ENCODE results near the gene USP3. TPM values are rescaled to one million over a fixed set of nuclear protein-coding genes. Genes with fewer than 3 reads are reported as not detected.

Gene USP3
- total and polyA plus RNA-seq, 10 of the 15 experiments (the other 5 are each of a cell fraction or from before 2014, with no cell fraction given): 23.8 to 64.5 (median 50.3) TPM

DNA sequence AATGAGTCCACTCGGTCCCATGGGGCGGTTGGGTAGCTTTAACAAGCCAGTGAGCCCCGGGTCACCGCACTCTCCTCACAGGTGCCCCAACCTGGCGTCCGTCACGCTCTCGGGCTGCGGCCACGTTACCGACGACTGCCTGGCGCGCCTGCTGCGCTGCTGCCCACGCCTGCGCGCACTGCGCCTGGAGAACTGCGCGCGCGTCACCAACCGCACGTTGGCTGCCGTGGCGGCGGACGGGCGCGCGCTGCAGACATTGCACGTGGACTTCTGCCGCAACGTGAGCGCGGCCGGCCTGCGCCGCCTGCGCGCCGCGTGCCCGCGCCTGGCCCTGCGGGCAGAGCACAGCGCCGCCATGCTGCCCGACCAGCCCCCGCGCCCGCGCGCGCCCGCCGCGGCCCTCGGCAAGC is 96.2 kb downstream of the USP3 start (continued):
- TF ChIP-seq MYB (IDR thresholded peaks at IDR 0.05; ENCODE audit: borderline replicate concordance, low read depth, low read length) (no peak), YBX1 (IDR thresholded peaks at IDR 0.05) (no peak), TCF12 (IDR thresholded peaks at IDR 0.05; ENCODE audit: low read depth, low read length) (peak; percentile 18; the same call in 1 of the 2 replicates), PAX5 (IDR thresholded peaks at IDR 0.05; ENCODE audit: borderline replicate concordance, low read depth, low read length) (peak; percentile 93), STAT1 (conservative IDR thresholded peaks at IDR 0.05) (no peak), HCFC1 (IDR thresholded peaks at IDR 0.05; ENCODE audit: low read length) (no peak), IRF4 (IDR thresholded peaks at IDR 0.05; ENCODE audit: low read depth, low read length) (no peak), TAF1 (IDR thresholded peaks at IDR 0.05; ENCODE audit: borderline replicate concordance, low read depth, low read length) (peak; percentile 71; the same call in 1 of the 2 replicates), ZSCAN29 (IDR thresholded peaks at IDR 0.05) (no peak), CBX5 (IDR thresholded peaks at IDR 0.05; ENCODE audit: low read depth) (no peak), MYC (IDR thresholded peaks at IDR 0.05; ENCODE audit: insufficient read depth, insufficient read length, insufficient replicate concordance, low read length, severe bottlenecking) (peak; percentile 89), EED (IDR thresholded peaks at IDR 0.05; ENCODE audit: low read depth) (no peak; the same call in 1 of the 2 replicates), RB1 (IDR thresholded peaks at IDR 0.05; ENCODE audit: borderline replicate concordance) (no peak)
- TF ChIP-seq, protein P1, sequence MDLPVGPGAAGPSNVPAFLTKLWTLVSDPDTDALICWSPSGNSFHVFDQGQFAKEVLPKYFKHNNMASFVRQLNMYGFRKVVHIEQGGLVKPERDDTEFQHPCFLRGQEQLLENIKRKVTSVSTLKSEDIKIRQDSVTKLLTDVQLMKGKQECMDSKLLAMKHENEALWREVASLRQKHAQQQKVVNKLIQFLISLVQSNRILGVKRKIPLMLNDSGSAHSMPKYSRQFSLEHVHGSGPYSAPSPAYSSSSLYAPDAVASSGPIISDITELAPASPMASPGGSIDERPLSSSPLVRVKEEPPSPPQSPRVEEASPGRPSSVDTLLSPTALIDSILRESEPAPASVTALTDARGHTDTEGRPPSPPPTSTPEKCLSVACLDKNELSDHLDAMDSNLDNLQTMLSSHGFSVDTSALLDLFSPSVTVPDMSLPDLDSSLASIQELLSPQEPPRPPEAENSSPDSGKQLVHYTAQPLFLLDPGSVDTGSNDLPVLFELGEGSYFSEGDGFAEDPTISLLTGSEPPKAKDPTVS (IDR thresholded peaks at IDR 0.05; ENCODE audit: low read depth, low read length): no peak
- TF ChIP-seq, protein P2, sequence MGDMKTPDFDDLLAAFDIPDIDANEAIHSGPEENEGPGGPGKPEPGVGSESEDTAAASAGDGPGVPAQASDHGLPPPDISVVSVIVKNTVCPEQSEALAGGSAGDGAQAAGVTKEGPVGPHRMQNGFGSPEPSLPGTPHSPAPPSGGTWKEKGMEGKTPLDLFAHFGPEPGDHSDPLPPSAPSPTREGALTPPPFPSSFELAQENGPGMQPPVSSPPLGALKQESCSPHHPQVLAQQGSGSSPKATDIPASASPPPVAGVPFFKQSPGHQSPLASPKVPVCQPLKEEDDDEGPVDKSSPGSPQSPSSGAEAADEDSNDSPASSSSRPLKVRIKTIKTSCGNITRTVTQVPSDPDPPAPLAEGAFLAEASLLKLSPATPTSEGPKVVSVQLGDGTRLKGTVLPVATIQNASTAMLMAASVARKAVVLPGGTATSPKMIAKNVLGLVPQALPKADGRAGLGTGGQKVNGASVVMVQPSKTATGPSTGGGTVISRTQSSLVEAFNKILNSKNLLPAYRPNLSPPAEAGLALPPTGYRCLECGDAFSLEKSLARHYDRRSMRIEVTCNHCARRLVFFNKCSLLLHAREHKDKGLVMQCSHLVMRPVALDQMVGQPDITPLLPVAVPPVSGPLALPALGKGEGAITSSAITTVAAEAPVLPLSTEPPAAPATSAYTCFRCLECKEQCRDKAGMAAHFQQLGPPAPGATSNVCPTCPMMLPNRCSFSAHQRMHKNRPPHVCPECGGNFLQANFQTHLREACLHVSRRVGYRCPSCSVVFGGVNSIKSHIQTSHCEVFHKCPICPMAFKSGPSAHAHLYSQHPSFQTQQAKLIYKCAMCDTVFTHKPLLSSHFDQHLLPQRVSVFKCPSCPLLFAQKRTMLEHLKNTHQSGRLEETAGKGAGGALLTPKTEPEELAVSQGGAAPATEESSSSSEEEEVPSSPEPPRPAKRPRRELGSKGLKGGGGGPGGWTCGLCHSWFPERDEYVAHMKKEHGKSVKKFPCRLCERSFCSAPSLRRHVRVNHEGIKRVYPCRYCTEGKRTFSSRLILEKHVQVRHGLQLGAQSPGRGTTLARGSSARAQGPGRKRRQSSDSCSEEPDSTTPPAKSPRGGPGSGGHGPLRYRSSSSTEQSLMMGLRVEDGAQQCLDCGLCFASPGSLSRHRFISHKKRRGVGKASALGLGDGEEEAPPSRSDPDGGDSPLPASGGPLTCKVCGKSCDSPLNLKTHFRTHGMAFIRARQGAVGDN (IDR thresholded peaks at IDR 0.05): peak; percentile 99
- TF ChIP-seq, protein P3, sequence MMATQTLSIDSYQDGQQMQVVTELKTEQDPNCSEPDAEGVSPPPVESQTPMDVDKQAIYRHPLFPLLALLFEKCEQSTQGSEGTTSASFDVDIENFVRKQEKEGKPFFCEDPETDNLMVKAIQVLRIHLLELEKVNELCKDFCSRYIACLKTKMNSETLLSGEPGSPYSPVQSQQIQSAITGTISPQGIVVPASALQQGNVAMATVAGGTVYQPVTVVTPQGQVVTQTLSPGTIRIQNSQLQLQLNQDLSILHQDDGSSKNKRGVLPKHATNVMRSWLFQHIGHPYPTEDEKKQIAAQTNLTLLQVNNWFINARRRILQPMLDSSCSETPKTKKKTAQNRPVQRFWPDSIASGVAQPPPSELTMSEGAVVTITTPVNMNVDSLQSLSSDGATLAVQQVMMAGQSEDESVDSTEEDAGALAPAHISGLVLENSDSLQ (IDR thresholded peaks at IDR 0.05): no peak
- TF ChIP-seq, protein P4, sequence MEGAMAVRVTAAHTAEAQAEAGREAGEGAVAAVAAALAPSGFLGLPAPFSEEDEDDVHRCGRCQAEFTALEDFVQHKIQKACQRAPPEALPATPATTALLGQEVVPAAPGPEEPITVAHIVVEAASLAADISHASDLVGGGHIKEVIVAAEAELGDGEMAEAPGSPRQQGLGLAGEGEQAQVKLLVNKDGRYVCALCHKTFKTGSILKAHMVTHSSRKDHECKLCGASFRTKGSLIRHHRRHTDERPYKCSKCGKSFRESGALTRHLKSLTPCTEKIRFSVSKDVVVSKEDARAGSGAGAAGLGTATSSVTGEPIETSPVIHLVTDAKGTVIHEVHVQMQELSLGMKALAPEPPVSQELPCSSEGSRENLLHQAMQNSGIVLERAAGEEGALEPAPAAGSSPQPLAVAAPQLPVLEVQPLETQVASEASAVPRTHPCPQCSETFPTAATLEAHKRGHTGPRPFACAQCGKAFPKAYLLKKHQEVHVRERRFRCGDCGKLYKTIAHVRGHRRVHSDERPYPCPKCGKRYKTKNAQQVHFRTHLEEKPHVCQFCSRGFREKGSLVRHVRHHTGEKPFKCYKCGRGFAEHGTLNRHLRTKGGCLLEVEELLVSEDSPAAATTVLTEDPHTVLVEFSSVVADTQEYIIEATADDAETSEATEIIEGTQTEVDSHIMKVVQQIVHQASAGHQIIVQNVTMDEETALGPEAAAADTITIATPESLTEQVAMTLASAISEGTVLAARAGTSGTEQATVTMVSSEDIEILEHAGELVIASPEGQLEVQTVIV (IDR thresholded peaks at IDR 0.05; ENCODE audit: borderline replicate concordance, partially characterized antibody): no peak
- TF ChIP-seq, protein P5, sequence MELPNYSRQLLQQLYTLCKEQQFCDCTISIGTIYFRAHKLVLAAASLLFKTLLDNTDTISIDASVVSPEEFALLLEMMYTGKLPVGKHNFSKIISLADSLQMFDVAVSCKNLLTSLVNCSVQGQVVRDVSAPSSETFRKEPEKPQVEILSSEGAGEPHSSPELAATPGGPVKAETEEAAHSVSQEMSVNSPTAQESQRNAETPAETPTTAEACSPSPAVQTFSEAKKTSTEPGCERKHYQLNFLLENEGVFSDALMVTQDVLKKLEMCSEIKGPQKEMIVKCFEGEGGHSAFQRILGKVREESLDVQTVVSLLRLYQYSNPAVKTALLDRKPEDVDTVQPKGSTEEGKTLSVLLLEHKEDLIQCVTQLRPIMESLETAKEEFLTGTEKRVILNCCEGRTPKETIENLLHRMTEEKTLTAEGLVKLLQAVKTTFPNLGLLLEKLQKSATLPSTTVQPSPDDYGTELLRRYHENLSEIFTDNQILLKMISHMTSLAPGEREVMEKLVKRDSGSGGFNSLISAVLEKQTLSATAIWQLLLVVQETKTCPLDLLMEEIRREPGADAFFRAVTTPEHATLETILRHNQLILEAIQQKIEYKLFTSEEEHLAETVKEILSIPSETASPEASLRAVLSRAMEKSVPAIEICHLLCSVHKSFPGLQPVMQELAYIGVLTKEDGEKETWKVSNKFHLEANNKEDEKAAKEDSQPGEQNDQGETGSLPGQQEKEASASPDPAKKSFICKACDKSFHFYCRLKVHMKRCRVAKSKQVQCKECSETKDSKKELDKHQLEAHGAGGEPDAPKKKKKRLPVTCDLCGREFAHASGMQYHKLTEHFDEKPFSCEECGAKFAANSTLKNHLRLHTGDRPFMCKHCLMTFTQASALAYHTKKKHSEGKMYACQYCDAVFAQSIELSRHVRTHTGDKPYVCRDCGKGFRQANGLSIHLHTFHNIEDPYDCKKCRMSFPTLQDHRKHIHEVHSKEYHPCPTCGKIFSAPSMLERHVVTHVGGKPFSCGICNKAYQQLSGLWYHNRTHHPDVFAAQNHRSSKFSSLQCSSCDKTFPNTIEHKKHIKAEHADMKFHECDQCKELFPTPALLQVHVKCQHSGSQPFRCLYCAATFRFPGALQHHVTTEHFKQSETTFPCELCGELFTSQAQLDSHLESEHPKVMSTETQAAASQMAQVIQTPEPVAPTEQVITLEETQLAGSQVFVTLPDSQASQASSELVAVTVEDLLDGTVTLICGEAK (IDR thresholded peaks at IDR 0.05; ENCODE audit: borderline replicate concordance): no peak
